ENCODE results near the gene TNS4.

TNS4 gene

GRCh38 chr17:40431231-40431602 is 70.2 kb downstream of the TNS4 start:
- TF ChIP-seq EZH2 (IDR thresholded peaks at IDR 0.05) (no peak), POLR2AphosphoS5 (IDR thresholded peaks at IDR 0.05; ENCODE audit: borderline replicate concordance, low read depth, low read length) (no peak), FOXP2 (optimal IDR thresholded peaks at IDR 0.05; ENCODE audit: control extremely low read depth, extremely low read length, insufficient read depth) (no peak)
- Histone ChIP-seq H3K27ac (no peak overlapping the region), H3K9ac (ENCODE audit: insufficient read length) (no peak overlapping the region), H3K9me3 (ENCODE audit: low read depth, low read length) (no peaks in the 10 kb centered on the region), H3K4me3 (no peak overlapping the region), H3K36me3 (ENCODE audit: insufficient read depth, low read length) (no peaks in the 10 kb centered on the region)
- no peak for DNase-seq (ENCODE audit: low read depth, low spot score)

- no peaks in the 10 kb centered on the region for H3K36me3 ChIP-seq (ENCODE audit: insufficient read depth, low read length)
- H3K9me3 ChIP-seq (ENCODE audit: low read depth, low read length), result no peaks in the 10 kb centered on the region
- no peak for DNase-seq (ENCODE audit: low read depth, low spot score)
- H3K27ac ChIP-seq, result no peak overlapping the region
- no peak overlapping the region for H3K4me3 ChIP-seq
- no peak for TF ChIP-seq EZH2 (IDR thresholded peaks at IDR 0.05)
- no peak for TF ChIP-seq FOXP2 (optimal IDR thresholded peaks at IDR 0.05; ENCODE audit: control extremely low read depth, extremely low read length, insufficient read depth)
- no peak for TF ChIP-seq POLR2AphosphoS5 (IDR thresholded peaks at IDR 0.05; ENCODE audit: borderline replicate concordance, low read depth, low read length)
- no peak overlapping the region for H3K9ac ChIP-seq (ENCODE audit: insufficient read length)
Measured at GRCh38 chr17:40430272-40431230, 70.9 kb downstream of the TNS4 start.

GRCh38 chr17:40427002-40427491 is 74.4 kb downstream of the TNS4 start:
- TF ChIP-seq EZH2 (IDR thresholded peaks at IDR 0.05) (no peak), FOXP2 (optimal IDR thresholded peaks at IDR 0.05; ENCODE audit: control extremely low read depth, extremely low read length, insufficient read depth) (no peak), POLR2AphosphoS5 (IDR thresholded peaks at IDR 0.05; ENCODE audit: borderline replicate concordance, low read depth, low read length) (no peak)
- DNase-seq (ENCODE audit: low read depth, low spot score), result no peak
- H3K4me3 ChIP-seq, result no peak overlapping the region
- H3K9ac ChIP-seq (ENCODE audit: insufficient read length), result no peak overlapping the region
- H3K27ac ChIP-seq, result peak overlapping the region; percentile 74; the same call in 1 of the 2 replicates
- no peaks in the 10 kb centered on the region for H3K36me3 ChIP-seq (ENCODE audit: insufficient read depth, low read length)
- H3K9me3 ChIP-seq (ENCODE audit: low read depth, low read length), result no peaks in the 10 kb centered on the region

Measured in SK-N-MC (cell line).